IPS-18c (cell line): ENCODE measurements around the gene KRTAP20-4.

ENCODE experiments used
- H3K4me3 ChIP-seq: 2 replicates; pipeline ENCODE4 v1.7.0; 2013; ENCODE audit warnings: low read depth, mild to moderate bottlenecking, low read length, moderate library complexity; ENCODE audit not compliant: insufficient read depth
- H3K9me3 ChIP-seq: one replicate; pipeline ENCODE4 v1.6.1; 2013; ENCODE audit warnings: mild to moderate bottlenecking, low read length, moderate library complexity; ENCODE audit not compliant: control insufficient read depth, insufficient read depth

Gene KRTAP20-4

DNA sequence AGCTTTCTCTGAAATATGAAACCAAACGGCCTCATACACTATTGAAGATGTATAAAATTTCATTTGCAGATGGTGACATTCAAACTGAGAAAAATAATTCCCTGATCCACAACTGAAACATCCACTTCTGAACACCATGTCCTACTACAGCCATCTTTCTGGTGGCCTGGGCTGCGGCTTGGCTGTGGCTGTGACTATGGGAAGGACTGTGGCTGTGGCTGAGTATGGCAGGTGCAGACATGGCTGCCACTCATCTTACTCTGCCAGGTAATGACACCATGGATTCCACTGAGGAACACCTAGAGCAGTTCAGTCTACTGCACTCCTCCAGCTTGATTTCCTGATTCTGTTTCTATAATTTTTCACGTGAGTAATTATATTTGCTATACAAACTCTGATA is at the start of gene KRTAP20-4:
TSS of gene KRTAP20-4 (plus strand) at position 106 of the 400 bp plus-strand sequence.
- H3K4me3 ChIP-seq = no peak within 1 kb of the TSS
- peaks cover 7% of the 10 kb centered on the region for H3K9me3 ChIP-seq

DNA sequence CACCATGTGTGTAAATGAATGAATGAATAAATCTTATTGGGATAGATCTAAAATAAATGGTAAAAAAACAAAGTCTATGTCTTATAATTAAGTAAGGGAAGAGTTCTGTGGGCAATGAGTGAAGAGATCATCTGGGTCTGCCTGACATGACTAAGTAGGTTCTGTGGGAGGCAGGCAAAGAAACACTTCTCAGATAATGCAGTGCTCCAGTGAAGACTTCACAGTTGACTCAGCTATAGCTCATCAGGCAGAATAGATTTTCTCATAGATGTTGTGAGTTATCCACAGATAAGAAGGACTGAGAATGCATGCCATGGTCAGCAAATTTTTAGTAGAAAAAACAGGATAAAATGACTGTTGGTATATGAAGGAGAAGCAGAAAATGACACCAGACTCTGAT is 42.7 kb upstream of the KRTAP20-4 start:
- H3K4me3 ChIP-seq = no peak overlapping the region
- H3K9me3 ChIP-seq = no peaks in the 10 kb centered on the region

DNA sequence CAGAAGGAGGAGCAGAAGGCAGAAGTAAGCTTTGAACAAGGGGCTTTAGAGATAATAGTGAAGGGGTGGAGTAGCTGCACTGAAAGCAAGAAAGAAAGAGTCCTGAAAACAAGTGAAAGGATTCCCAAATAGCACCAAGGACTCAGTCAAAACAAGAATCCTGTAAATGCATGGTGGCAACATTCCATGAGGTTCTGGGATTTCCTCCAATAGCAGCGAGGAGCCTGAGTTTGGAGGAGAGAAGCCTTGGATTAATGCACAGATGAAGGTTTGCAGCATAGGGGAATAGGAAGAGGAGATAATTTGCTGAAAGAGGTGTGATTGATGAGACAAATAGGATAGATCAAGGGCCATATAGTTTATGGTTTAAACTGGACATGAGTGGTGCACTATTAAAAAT is 41.1 kb upstream of the KRTAP20-4 start:
- H3K9me3 ChIP-seq = no peaks in the 10 kb centered on the region
- H3K4me3 ChIP-seq = no peak overlapping the region

DNA sequence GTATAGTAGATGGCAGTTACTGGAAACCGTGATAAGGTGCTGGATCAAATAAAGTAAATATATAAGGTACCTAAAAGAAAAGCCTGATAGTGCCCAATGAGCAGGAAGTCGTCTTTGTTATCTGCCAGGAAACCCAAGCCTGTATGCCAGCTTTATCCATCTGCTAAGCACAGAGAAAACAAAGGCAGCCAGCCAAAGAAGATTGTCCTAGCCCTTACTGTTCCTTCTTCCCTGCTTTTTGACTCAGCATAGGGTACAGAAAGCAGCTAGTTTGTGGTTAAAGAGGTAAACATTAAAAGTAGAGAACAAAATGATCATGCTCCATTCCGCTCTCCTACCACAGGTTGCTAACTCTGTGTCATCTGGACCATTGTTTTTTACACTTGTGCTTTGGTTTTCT is 40.3 kb upstream of the KRTAP20-4 start:
- Histone ChIP-seq H3K9me3 (no peaks in the 10 kb centered on the region), H3K4me3 (no peak overlapping the region)

DNA sequence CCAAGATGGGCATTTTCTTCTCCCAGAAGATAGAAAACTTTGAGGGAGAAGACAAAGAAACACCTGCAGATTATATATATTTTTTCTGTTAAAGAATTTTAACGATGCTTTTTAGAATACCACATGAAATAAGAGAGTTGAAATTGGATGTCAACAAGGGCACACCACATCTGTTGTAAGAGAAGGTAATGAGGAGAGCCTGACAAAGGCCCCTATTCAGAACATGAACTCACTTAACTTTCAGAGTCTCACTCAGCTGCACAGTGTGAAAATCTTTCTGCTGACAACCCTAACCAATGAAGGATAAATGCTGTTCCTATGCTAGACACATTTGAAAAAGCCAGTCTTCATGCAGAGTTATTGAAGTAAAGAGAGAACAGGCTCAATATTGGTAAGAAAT is 37.6 kb upstream of the KRTAP20-4 start:
- Histone ChIP-seq H3K9me3 (no peaks in the 10 kb centered on the region), H3K4me3 (no peak overlapping the region)

DNA sequence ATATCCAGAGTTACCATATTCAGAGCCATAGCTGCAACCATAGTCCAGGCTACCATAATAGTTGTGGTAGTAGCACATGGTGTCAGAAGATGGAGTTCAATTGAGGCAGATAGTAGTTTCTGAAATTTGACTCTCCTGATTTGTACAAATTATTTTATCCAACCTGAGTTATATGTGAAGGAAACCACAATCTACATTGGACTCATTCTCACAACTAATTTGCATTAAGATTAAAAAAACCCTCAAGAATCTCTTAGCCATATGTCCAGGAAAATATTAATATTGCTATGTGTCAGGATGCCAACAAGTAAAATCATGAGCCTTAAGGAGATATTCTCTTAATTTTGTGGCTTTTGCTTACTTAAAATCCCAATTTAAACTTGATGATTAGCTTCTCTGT is 30.1 kb upstream of the KRTAP20-4 start, which contains the start of gene KRTAP22-2:
TSS of gene KRTAP22-2 (minus strand) at position 101 of the 400 bp plus-strand sequence.
- H3K9me3 ChIP-seq = no peaks in the 10 kb centered on the region
- H3K4me3 ChIP-seq = no peak within 1 kb of the TSS

DNA sequence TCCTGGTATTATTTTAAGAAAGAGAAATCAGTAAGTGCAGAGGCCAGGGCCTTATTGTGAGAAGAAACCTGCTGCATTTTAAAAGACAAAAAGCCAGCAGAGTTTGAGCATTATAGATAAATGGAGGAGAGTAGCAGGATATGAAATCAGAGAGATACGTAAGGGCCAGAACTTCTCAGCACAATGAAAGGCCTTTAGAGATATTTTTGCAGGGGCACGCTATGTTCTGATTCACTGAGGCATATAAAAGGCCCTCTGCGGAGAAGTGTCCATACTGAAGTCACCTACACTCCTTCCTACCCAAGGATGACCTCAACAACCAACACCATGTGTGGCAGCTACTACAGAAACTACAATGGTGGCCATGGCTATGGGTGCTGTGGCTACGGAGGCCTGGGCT is 28.3 kb upstream of the KRTAP20-4 start, which contains the start of gene KRTAP6-3:
TSS of gene KRTAP6-3 (plus strand) at position 301 of the 400 bp plus-strand sequence. CDS start at position 307, 6 bp downstream.
- Histone ChIP-seq H3K9me3 (no peaks in the 10 kb centered on the region), H3K4me3 (no peak within 1 kb of the TSS)

DNA sequence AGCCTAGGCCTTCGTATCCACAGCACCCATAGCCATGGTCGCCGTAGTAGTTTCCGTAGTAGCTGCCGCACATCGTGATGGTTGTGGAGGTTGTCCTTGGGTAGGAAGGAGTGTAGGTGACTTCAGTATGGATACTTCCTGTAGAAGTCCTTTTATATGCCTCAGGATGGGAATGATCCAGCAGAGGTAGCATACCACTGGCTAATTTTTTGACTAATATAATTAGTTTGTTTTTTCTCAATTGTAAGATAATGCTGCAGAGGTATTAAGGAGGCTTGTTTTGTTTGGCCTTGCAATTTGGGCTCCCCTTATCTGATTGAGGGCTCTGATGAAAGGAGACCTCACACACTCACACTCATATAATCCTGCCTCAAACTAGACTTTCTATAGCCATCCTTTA is 21.6 kb upstream of the KRTAP20-4 start, which contains the start of gene KRTAP6-2:
TSS of gene KRTAP6-2 (minus strand) at position 101 of the 400 bp plus-strand sequence. CDS start at position 73, 28 bp downstream.
- Histone ChIP-seq H3K4me3 (no peak within 1 kb of the TSS), H3K9me3 (no peaks in the 10 kb centered on the region)

DNA sequence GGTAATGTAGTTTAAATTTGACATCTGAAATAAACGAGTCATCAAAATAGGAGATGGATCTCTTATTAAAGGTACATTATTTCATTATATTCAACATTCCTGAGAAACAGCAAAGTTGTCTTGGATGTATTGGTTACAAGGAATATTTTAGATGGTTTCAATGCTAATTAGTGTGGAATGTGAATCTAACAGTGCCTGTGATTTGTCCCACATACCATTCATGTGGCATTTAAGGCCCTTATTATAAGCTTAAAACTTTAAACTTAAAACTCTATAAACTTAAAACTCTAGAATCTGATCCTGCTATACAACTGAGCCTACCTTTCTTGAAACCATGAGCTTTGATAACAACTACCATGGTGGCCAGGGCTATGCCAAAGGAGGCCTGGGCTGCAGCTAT is 19.6 kb upstream of the KRTAP20-4 start, which contains the start of gene KRTAP22-1:
TSS of gene KRTAP22-1 (plus strand) at position 301 of the 400 bp plus-strand sequence.
- Histone ChIP-seq H3K9me3 (no peaks in the 10 kb centered on the region), H3K4me3 (no peak within 1 kb of the TSS)

DNA sequence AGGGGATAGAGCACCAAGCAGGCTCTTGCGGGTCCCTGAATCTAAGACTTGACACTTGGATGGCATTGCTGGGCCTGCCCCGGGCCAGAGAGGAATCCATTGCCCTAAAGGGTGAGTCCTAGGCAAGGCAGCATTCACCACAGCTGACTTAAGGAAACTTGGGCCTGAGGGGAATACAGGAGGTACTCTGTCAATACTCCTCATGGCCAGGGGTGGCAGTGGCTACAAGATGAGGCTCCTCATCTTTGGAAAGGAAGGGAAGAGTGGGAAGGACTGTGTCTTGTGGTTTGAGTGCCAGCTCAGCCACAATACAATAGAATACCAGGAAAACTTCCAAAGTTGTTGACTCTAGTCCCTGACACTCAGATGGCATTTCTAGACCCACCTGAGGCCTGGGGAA is 14.5 kb upstream of the KRTAP20-4 start:
- no peaks in the 10 kb centered on the region for H3K9me3 ChIP-seq
- no peak overlapping the region for H3K4me3 ChIP-seq

DNA sequence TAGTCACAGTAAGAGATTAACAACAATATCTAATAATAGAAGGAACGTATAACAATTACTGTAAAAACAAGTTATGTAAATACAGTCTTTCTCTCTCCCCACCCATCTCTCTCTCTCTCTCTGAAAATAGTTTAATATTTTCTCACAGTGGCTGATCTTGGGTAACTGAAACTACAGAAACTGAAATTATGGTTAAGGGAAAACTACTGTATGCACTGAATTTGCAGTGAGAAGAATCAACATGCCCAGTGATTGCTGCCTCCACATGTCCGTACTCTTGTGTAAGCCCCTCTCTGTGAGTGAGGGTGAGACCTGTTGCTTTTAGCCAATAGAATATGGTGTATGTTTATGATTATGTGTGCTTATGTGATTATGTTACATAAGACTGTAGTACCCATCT is 8.3 kb upstream of the KRTAP20-4 start:
- no peaks in the 10 kb centered on the region for H3K9me3 ChIP-seq
- no peak overlapping the region for H3K4me3 ChIP-seq

DNA sequence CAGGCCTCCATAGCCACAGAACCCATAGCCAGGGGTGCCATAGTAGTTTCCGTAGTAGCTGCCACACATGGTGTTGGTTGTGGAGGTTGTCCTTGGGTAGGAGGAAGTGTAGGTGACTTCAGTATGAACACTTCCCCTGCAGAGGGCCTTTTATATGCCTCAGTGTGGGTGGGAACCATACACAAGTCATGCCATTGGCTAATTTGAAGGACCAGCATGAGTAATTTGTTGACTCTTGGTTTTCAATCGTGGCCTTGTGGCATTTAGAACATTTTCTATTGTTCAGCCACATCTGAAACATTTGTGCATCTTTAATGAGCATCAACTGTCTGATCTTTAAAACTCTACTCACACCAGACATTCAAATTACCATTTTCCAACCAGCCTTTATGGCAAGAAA is 6.6 kb upstream of the KRTAP20-4 start, which contains the start of gene KRTAP6-1:
TSS of gene KRTAP6-1 (minus strand) at position 95 of the 400 bp plus-strand sequence. CDS start at position 69, 26 bp downstream.
- Histone ChIP-seq H3K4me3 (no peak within 1 kb of the TSS), H3K9me3 (no peaks in the 10 kb centered on the region)

DNA sequence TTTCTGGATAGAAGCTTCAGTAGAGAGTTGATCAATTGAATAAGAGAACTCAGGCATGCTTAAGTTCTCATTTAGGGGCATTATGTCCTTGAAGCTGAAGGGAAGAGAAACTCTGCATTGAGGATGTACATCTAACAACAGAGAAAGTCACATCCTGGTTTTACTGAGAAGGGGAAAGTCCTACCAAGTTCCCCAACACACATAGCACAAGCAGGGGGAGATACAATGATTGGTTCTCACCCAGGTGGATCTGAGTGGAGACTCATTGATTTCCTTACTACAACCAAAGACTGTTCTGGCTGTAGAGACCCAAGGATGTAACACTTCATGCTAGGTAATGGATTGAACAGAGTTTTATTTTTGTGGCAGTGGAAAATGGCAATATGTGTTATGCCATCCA is 5.2 kb upstream of the KRTAP20-4 start:
- no peak overlapping the region for H3K4me3 ChIP-seq
- H3K9me3 ChIP-seq = no peaks in the 10 kb centered on the region

DNA sequence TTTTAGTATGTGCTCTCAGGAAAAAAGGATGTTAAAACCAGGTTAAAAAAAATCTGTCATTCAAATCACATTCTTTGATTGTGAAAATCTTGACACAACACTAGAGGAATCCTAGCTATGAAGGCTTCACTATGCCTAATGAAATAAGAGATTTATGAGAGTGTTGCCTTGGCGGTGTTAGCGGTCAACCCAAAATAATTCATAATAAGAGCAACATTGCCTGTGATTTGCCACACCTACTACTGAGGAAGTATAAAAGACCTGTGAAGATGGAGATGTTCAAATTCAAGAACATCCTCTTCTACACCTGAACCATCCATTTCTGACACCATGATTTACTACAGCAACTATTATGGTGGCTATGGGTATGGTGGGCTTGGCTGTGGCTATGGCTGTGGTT is 4.3 kb upstream of the KRTAP20-4 start, which contains the start of gene KRTAP20-1:
TSS of gene KRTAP20-1 (plus strand) at position 301 of the 400 bp plus-strand sequence. CDS start at position 331, 30 bp downstream.
- H3K9me3 ChIP-seq = no peaks in the 10 kb centered on the region
- no peak within 1 kb of the TSS for H3K4me3 ChIP-seq

DNA sequence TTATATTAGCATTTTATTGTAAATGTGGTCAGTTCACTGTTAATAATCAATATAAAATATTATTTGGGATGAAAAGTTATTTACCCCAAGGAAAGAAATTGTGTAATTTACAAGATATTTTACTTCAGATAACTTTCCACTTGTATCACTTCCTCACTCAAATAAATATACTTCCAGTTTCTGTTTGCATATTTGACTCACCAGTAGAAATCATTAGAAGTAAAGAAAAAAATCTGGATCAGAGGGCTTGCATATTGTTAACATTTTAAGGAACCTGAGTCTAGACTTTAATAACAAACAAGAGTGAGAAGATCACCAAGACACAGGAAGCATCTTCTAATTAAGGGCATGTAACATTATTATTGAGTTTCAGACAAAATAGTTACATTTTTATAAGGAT is 347 bp upstream of the KRTAP20-4 start:
- Histone ChIP-seq H3K4me3 (no peak overlapping the region), H3K9me3 (peaks cover 7% of the 10 kb centered on the region)

DNA sequence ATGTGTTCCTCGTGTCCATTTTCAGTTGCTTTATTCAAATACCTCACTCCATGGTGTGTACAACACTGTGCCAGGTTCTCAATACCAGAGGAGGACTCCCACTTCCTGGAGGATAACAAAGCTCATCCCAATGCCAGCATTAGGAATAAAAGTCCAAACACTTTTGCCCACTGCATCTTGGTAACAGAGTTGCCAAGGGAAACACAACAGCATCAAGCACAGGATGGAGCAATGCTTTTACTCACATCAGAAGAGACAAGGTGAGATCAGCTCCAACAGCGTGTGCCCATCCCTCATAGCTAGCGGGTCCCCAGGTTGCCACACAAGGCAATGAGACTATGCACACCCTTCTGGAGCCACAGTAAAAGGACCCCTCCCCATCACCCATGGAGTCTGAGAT is 2.9 kb downstream of the KRTAP20-4 start:
- Histone ChIP-seq H3K4me3 (no peak overlapping the region), H3K9me3 (peaks cover 7% of the 10 kb centered on the region)

DNA sequence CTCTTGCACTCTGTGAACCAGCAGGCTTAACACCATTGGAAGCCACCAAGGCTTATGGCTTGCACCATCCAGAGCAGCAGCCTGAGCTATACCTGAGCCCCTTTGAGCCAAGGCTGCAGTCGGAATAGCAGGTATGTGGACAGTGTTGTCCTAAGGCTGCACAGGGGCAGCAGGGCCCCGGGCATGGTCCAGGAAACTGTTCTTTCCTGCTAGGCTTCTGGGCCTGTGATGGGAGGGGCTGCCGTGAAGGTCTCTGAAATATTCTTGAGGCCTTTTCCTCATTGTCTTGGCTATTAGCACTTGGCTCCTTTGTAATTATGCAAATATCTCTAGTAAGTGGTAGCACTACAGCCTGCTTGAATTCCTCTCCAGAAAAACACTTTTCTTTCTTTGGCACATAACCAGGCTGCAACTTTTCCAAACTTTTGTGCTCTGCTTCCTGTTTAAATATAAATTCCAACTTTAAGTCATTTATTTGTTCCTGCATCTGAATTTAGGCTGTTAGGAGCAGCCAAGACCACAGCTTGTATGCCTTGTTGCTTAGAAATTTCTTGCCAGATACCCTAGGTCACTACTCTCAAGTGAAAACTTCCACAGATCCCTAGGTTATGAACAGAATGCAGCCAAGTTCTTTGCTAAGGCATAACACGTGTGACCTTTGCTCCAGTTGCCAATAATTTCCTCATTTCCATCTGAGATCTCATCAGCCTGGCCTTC is 5.2 kb downstream of the KRTAP20-4 start:
- Histone ChIP-seq H3K4me3 (no peak overlapping the region), H3K9me3 (peaks cover 7% of the 10 kb centered on the region)

DNA sequence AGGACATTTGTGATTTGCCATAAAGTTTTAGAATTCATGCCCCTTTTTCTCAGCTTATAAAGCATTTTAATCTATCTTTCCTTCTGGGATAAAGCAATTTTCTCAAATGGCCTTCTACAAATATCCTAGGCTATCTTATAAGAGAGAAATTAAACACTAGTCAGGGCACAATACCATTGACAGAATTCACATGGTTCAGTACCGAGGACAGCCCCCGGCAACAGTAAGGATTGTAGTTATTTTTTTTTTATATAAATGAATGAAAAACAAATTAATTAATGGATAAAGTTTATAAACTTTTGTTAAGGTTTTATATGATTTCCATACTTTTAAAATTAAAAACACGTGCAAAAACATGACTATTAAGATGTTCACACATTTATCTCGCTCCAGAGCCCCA is 7.7 kb downstream of the KRTAP20-4 start:
- no peak overlapping the region for H3K4me3 ChIP-seq
- peaks cover 7% of the 10 kb centered on the region for H3K9me3 ChIP-seq
